H9 (cell line): Measurements from ENCODE around the gene WDR82. TPM values are rescaled to one million over a fixed set of nuclear protein-coding genes. Genes with fewer than 3 reads are reported as not detected.

Source experiments
- DNase-seq: peaks from one replicate; pipeline ENCODE4 v3.0.0-alpha.2; 2017
- H2AFZ ChIP-seq: one replicate; pipeline ENCODE4 v1.6.1; 2013; ENCODE audit warnings: mild to moderate bottlenecking, low read length, control low read depth, moderate library complexity
- H2AK5ac ChIP-seq: 2 replicates; pipeline ENCODE4 v1.6.1; 2013; ENCODE audit warnings: low read length, control low read depth, mixed read lengths; ENCODE audit not compliant: insufficient read length
- H2BK120ac ChIP-seq: one replicate; pipeline ENCODE4 v1.6.1; 2013; ENCODE audit warnings: low read depth, mild to moderate bottlenecking, low read length, control low read depth, inconsistent platforms; ENCODE audit not compliant: poor library complexity, severe bottlenecking
- H2BK12ac ChIP-seq: 2 replicates; pipeline ENCODE4 v1.6.1; 2013; ENCODE audit warnings: low read length, control low read depth, mixed read lengths, low read depth; ENCODE audit not compliant: insufficient read length
- H2BK15ac ChIP-seq: 2 replicates; pipeline ENCODE4 v1.6.1; 2013; ENCODE audit warnings: low read depth, low read length, control low read depth
- H2BK20ac ChIP-seq: one replicate; pipeline ENCODE4 v1.6.1; 2013; ENCODE audit warnings: low read depth, mild to moderate bottlenecking, low read length, control low read depth, inconsistent platforms; ENCODE audit not compliant: poor library complexity, severe bottlenecking
- H2BK5ac ChIP-seq: 2 replicates; pipeline ENCODE4 v1.6.1; 2013; ENCODE audit warnings: low read length, control low read depth, mixed read lengths; ENCODE audit not compliant: insufficient read length
- H3K14ac ChIP-seq: 2 replicates; pipeline ENCODE4 v1.6.1; 2013; ENCODE audit warnings: low read length, control low read depth; ENCODE audit not compliant: insufficient read depth
- H3K18ac ChIP-seq: 2 replicates; pipeline ENCODE4 v1.6.1; 2013; ENCODE audit warnings: low read depth, mild to moderate bottlenecking, mixed read lengths, low read length, control low read depth; ENCODE audit not compliant: insufficient read length
- H3K23ac ChIP-seq: 2 replicates; pipeline ENCODE4 v1.6.1; 2013; ENCODE audit warnings: low read length, control low read depth, mixed read lengths, low read depth; ENCODE audit not compliant: insufficient read length
- H3K23me2 ChIP-seq: 2 replicates; pipeline ENCODE4 v1.6.1; 2013; ENCODE audit warnings: low read depth, mild to moderate bottlenecking, mixed read lengths, low read length, control low read depth; ENCODE audit not compliant: insufficient read length, poor library complexity, severe bottlenecking
- H3K27ac ChIP-seq: 2 replicates; pipeline ENCODE4 v1.5.1; 2013; ENCODE audit warnings: low read length, control low read depth, mixed read lengths, low read depth; ENCODE audit not compliant: insufficient read length
- H3K27me3 ChIP-seq: 2 replicates; pipeline ENCODE4 v1.6.1; 2013; ENCODE audit warnings: low read length, control low read depth, inconsistent platforms; ENCODE audit not compliant: insufficient read depth
- H3K4ac ChIP-seq: 2 replicates; pipeline ENCODE4 v1.6.1; 2013; ENCODE audit warnings: low read depth, mild to moderate bottlenecking, control low read depth, inconsistent platforms, low read length, moderate library complexity
- H3K4me1 ChIP-seq: 2 replicates; pipeline ENCODE4 v1.6.1; 2013; ENCODE audit warnings: low read length, control low read depth, inconsistent platforms; ENCODE audit not compliant: insufficient read depth
- H3K4me2 ChIP-seq: 2 replicates; pipeline ENCODE4 v1.6.1; 2013; ENCODE audit warnings: low read length, control low read depth, mixed read lengths; ENCODE audit not compliant: insufficient read length, insufficient read depth
- H3K56ac ChIP-seq: 2 replicates; pipeline ENCODE4 v1.6.1; 2013; ENCODE audit warnings: low read depth, mild to moderate bottlenecking, mixed read lengths, low read length, control low read depth; ENCODE audit not compliant: insufficient read length
- H3K79me1 ChIP-seq: 2 replicates; pipeline ENCODE4 v1.6.1; 2013; ENCODE audit warnings: low read depth, mild to moderate bottlenecking, moderate library complexity, low read length, control low read depth, inconsistent platforms; ENCODE audit not compliant: insufficient read depth, poor library complexity, severe bottlenecking
- H3K79me2 ChIP-seq: 2 replicates; pipeline ENCODE4 v1.6.1; 2013; ENCODE audit warnings: low read length, control low read depth, inconsistent platforms; ENCODE audit not compliant: insufficient read depth
- H3K9ac ChIP-seq: 2 replicates; pipeline ENCODE4 v1.6.1; 2013; ENCODE audit warnings: low read length, control low read depth, mixed read lengths; ENCODE audit not compliant: insufficient read length; ENCODE audit errors: extremely low read depth
- H3K9me3 ChIP-seq: one replicate; pipeline ENCODE4 v1.6.1; 2013; ENCODE audit warnings: low read depth, low read length, inconsistent platforms; ENCODE audit not compliant: control insufficient read depth
- H3T11ph ChIP-seq: one replicate; pipeline ENCODE4 v1.6.1; 2013; ENCODE audit warnings: mild to moderate bottlenecking, low read length, control low read depth, inconsistent platforms
- H4K20me1 ChIP-seq: one replicate; pipeline ENCODE4 v1.6.1; 2013; ENCODE audit not compliant: control insufficient read depth, insufficient read length, insufficient read depth
- H4K5ac ChIP-seq: 2 replicates; pipeline ENCODE4 v1.6.1; 2013; ENCODE audit warnings: low read depth, mild to moderate bottlenecking, mixed read lengths, low read length, control low read depth; ENCODE audit not compliant: insufficient read length
- H4K8ac ChIP-seq: replicated peaks from 2 replicates; pipeline ENCODE4 v1.6.1; 2013; ENCODE audit warnings: low read length, control low read depth, mixed read lengths, low read depth; ENCODE audit not compliant: insufficient read length
- H4K91ac ChIP-seq: 2 replicates; pipeline ENCODE4 v1.6.1; 2013; ENCODE audit warnings: low read depth, mild to moderate bottlenecking, moderate library complexity, mixed read lengths, low read length, control low read depth; ENCODE audit not compliant: insufficient read length
- H3K27ac Mint-ChIP-seq, 3 experiments: 2 replicates in 2 of 3; 3 replicates in 1 of 3; pipeline ENCODE4 v1.8.0; 2020 to 2021; ENCODE audit warnings: mixed read lengths in 3 of 3, mild to moderate bottlenecking in 1 of 3, moderate library complexity in 1 of 3
- H3K27me3 Mint-ChIP-seq: 2 replicates; pipeline ENCODE4 v1.8.0; 2021; ENCODE audit warnings: low read depth, mild to moderate bottlenecking, moderate library complexity, mixed read lengths
- H3K36me3 Mint-ChIP-seq, 3 experiments: 2 replicates in 2 of 3; 3 replicates in 1 of 3; pipeline ENCODE4 v1.8.0; 2020 to 2021; ENCODE audit warnings: low read depth in 3 of 3, mixed read lengths in 3 of 3; ENCODE audit not compliant: insufficient read depth in 1 of 3
- H3K4me1 Mint-ChIP-seq, 2 experiments: 2 replicates each; pipeline ENCODE4 v1.8.0; 2020; ENCODE audit warnings: mixed read lengths in 2 of 2
- H3K4me3 Mint-ChIP-seq, 2 experiments: 2 replicates in 1 of 2; 3 replicates in 1 of 2; pipeline ENCODE4 v1.8.0; 2020 to 2021; ENCODE audit warnings: mild to moderate bottlenecking in 2 of 2, mixed read lengths in 2 of 2, moderate library complexity in 1 of 2
- H3K9me3 Mint-ChIP-seq, 2 experiments: 2 replicates in 1 of 2; 3 replicates in 1 of 2; pipeline ENCODE4 v1.8.0; 2020; ENCODE audit warnings: mild to moderate bottlenecking in 2 of 2, mixed read lengths in 2 of 2, moderate library complexity in 1 of 2
- WGBS: extraction: QIAGEN DNeasy Blood & Tissue Kit; methylation state at CpG from one replicate; pipeline ENCODE4 v1.1.7; 2013; ENCODE audit warnings: missing lambda C conversion rate, low lambda C conversion rate, mixed read lengths; ENCODE audit not compliant: insufficient read length; ENCODE audit errors: extremely low coverage; 5-methylcytosine and 5-hydroxymethylcytosine counted together
- total RNA-seq: library from RNA; stranded (reverse); gene quantifications from 2 replicates; pipeline ENCODE4 v1.2.1, GENCODE V29; 2021
- TF ChIP-seq, protein P1 (sequence below): fragments of 200-600 bp; sonication (generic); conservative IDR thresholded peaks from 3 replicates; pipeline ENCODE4 v1.8.0; 2021; ENCODE audit warnings: antibody characterized with exemption, mild to moderate bottlenecking

Gene WDR82
- total RNA-seq, 1 experiment from 2014 or later = 83.1 TPM

- Mint-ChIP-seq H3K27me3 (peaks cover 36% of the 10 kb centered on the region), H3K9me3 (no peaks in the 10 kb centered on the region), H3K4me1 (peaks cover 25 to 32% of the 10 kb centered on the region in 2 experiments), H3K36me3 (no peaks in the 10 kb centered on the region; a peak in 1 of 7 replicates), H3K27ac (no peak overlapping the region; a peak in 1 of 7 replicates), H3K4me3 (no peak overlapping the region)
- Histone ChIP-seq H3K9me3 (no peaks in the 10 kb centered on the region), H2BK15ac (no peak overlapping the region), H2BK12ac (no peak overlapping the region), H3K23me2 (peaks cover 10% of the 10 kb centered on the region), H3K23ac (no peak overlapping the region), H3K4me2 (no peak overlapping the region), H4K5ac (no peak overlapping the region), H4K91ac (no peak overlapping the region), H3K4ac (no peak overlapping the region), H3K14ac (no peak overlapping the region; the same call in 1 of the 2 replicates), H3K79me1 (no peaks in the 10 kb centered on the region), H3K56ac (no peak overlapping the region), H3K27ac (no peak overlapping the region), H3K4me1 (peaks cover 2% of the 10 kb centered on the region; the same call in 1 of the 2 replicates), H3K27me3 (no peaks in the 10 kb centered on the region; the same call in 1 of the 2 replicates), H3K79me2 (no peaks in the 10 kb centered on the region), H2AK5ac (no peak overlapping the region), H3K9ac (no peak overlapping the region), H4K20me1 (no peaks in the 10 kb centered on the region), H2BK120ac (no peak overlapping the region), H2BK5ac (no peak overlapping the region), H2AFZ (no peak overlapping the region), H4K8ac (no peak overlapping the region), H3K18ac (no peak overlapping the region), H2BK20ac (no peak overlapping the region), H3T11ph (no peak overlapping the region)
- no peak for DNase-seq
- TF ChIP-seq, protein P1, sequence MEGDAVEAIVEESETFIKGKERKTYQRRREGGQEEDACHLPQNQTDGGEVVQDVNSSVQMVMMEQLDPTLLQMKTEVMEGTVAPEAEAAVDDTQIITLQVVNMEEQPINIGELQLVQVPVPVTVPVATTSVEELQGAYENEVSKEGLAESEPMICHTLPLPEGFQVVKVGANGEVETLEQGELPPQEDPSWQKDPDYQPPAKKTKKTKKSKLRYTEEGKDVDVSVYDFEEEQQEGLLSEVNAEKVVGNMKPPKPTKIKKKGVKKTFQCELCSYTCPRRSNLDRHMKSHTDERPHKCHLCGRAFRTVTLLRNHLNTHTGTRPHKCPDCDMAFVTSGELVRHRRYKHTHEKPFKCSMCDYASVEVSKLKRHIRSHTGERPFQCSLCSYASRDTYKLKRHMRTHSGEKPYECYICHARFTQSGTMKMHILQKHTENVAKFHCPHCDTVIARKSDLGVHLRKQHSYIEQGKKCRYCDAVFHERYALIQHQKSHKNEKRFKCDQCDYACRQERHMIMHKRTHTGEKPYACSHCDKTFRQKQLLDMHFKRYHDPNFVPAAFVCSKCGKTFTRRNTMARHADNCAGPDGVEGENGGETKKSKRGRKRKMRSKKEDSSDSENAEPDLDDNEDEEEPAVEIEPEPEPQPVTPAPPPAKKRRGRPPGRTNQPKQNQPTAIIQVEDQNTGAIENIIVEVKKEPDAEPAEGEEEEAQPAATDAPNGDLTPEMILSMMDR = no peak
- WGBS = no CpG with 5 or more reads among the region's 12 CpGs
Observed at GRCh38 chr3:52302426-52303145, 24.1 kb upstream of the WDR82 start.
